OCI-LY1 (cell line): Measurements from ENCODE around the gene ZNF319.

Source experiments
- EZH2 ChIP-seq: fragments of 200-600 bp; sonication (generic), shearing (Covaris generic); IDR thresholded peaks from 2 replicates; pipeline ENCODE4 v1.8.0; 2017; ENCODE audit warnings: borderline replicate concordance, mixed run types, mild to moderate bottlenecking, antibody characterized with exemption, low read length, moderate library complexity, mixed read lengths
- TF ChIP-seq, protein P1 (sequence below): fragments of 200-600 bp; sonication (generic), shearing (Covaris generic); IDR thresholded peaks from 2 replicates; pipeline ENCODE4 v1.5.1; 2017; ENCODE audit warnings: mild to moderate bottlenecking, antibody characterized with exemption, low read length, moderate library complexity, mixed read lengths

DNA sequence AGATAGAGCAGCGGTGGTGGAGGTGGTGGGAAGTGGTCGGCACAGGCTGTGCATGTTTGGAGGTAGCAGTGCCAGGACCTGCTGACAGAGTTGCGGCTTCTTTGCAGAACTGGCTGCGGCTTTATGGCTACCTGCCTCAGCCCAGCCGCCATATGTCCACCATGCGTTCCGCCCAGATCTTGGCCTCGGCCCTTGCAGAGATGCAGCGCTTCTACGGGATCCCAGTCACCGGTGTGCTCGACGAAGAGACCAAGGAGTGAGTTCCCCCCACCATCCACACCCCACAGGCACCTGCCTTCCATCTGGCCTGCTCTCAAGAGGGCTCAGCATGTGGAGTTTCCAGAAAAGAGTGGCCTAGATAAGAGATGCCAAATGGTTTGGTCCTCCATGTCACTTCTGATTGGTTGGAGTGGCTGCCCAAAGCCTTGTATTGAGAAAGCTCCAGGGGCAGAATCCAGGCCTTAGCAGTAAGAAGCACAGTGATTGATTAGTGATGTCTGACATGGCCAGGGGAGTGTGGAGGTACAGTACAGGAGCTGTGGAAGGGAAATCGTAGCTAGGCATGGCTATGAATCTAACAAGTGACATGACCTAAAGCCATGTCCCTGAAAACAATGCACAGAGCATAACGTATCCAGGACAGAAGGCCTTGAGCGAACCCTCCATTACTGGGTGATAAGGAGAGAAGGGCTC, 37.0 kb upstream of the ZNF319 start:
- TF ChIP-seq, protein P1, sequence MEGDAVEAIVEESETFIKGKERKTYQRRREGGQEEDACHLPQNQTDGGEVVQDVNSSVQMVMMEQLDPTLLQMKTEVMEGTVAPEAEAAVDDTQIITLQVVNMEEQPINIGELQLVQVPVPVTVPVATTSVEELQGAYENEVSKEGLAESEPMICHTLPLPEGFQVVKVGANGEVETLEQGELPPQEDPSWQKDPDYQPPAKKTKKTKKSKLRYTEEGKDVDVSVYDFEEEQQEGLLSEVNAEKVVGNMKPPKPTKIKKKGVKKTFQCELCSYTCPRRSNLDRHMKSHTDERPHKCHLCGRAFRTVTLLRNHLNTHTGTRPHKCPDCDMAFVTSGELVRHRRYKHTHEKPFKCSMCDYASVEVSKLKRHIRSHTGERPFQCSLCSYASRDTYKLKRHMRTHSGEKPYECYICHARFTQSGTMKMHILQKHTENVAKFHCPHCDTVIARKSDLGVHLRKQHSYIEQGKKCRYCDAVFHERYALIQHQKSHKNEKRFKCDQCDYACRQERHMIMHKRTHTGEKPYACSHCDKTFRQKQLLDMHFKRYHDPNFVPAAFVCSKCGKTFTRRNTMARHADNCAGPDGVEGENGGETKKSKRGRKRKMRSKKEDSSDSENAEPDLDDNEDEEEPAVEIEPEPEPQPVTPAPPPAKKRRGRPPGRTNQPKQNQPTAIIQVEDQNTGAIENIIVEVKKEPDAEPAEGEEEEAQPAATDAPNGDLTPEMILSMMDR = no peak
- TF ChIP-seq EZH2 = no peak
